ENCODE results near the gene HHAT.

DNA sequence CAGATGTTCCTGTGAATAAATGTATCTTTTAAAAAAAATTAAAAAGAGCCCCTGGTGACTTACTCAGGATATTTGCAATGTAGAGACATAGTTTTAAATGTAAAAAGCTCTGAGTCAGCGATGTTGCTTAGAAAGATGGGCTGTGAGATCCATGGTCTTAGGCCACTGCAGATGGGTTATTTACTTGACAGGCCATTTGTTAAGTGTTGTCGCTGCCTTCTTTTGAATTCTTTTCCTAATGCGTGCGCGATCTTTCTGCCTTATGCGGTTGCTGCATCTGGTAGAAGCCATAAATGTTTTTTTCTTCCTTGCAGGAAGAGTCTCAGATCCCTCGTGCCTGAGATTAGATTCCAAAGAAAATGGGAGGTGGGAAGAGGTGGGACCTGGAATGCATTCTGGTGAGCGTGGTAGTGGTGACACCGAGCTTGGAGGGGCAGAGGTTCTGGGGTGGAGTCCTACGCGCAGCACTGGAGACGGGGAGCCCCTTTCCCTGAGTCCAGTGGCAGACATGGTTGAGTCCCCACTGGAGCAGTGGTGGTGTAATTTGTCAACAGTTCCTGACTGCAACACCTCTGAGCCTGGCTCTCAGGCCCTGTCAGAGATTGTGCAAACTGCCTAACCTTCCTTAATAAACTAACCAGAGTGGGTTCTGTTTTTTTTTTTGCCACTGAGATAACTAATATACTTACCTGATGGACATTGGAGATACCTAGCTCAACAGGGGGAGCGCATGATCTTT is 197.2 kb downstream of the HHAT start:
- no peak for TF ChIP-seq CTCF (conservative IDR thresholded peaks at IDR 0.05; ENCODE audit: low read length)
- no peak for TF ChIP-seq EZH2phosphoT487 (IDR thresholded peaks at IDR 0.05; ENCODE audit: borderline replicate concordance, low read depth, low read length)
